Keratinocyte (primary cell): Measurements from ENCODE around the gene DNAH11. TPM values are rescaled to one million over a fixed set of nuclear protein-coding genes. Genes with fewer than 3 reads are reported as not detected.

Source experiments
- DNase-seq: peaks from one replicate; pipeline ENCODE4 v3.0.0-alpha.2; 2011; ENCODE audit warnings: low read depth, missing footprints, low spot score
- FAIRE-seq: peaks from 2 replicates; lab custom pipeline; 2011; peaks lifted over from hg19 to GRCh38; lab: Jason Lieb, UNC
- H2AFZ ChIP-seq: 2 replicates; pipeline ENCODE4 v1.6.0; 2012; ENCODE audit warnings: low read length, control low read depth, inconsistent platforms; ENCODE audit not compliant: control insufficient read depth
- H3K27ac ChIP-seq: 2 replicates; pipeline ENCODE4 v1.5.1; 2011; ENCODE audit warnings: low read length; ENCODE audit not compliant: control insufficient read depth, insufficient read depth
- H3K27me3 ChIP-seq: 3 replicates; pipeline ENCODE4 v1.6.0; 2011; ENCODE audit warnings: low read length; ENCODE audit not compliant: control insufficient read depth, insufficient read depth; ENCODE audit errors: extremely low read depth
- H3K36me3 ChIP-seq, 2 experiments: 2 replicates in 1 of 2; 3 replicates in 1 of 2; pipeline ENCODE4 v1.5.1; 2011; ENCODE audit warnings: low read length in 2 of 2, mild to moderate bottlenecking in 1 of 2; ENCODE audit not compliant: control insufficient read depth in 2 of 2, insufficient read depth in 2 of 2; ENCODE audit errors: extremely low read depth in 1 of 2
- H3K4me1 ChIP-seq: 3 replicates; pipeline ENCODE4 v1.5.1; 2011; ENCODE audit warnings: low read length; ENCODE audit not compliant: control insufficient read depth, insufficient read depth; ENCODE audit errors: extremely low read depth
- H3K4me2 ChIP-seq: 3 replicates; pipeline ENCODE4 v1.6.0; 2011; ENCODE audit warnings: low read depth, low read length; ENCODE audit not compliant: control insufficient read depth, insufficient read depth; ENCODE audit errors: extremely low read depth
- H3K4me3 ChIP-seq, 3 experiments: fragments of 200-600 bp in 1 of 3; sonication (generic) in 1 of 3; 2 replicates in 2 of 3; 3 replicates in 1 of 3; pipeline ENCODE4 v1.5.1; 2011 to 2016; ENCODE audit warnings: low read length in 3 of 3, mild to moderate bottlenecking in 3 of 3, control low read depth in 2 of 3, inconsistent platforms in 1 of 3, low read depth in 1 of 3, mixed read lengths in 1 of 3, mixed run types in 1 of 3, moderate library complexity in 1 of 3; ENCODE audit not compliant: control insufficient read depth in 2 of 3, insufficient read depth in 2 of 3; ENCODE audit errors: extremely low read depth in 1 of 3
- H3K79me2 ChIP-seq: 2 replicates; pipeline ENCODE4 v1.6.0; 2012; ENCODE audit warnings: low read length; ENCODE audit not compliant: control insufficient read depth, insufficient read depth
- H3K9ac ChIP-seq: 3 replicates; pipeline ENCODE4 v1.6.0; 2011; ENCODE audit warnings: low read length; ENCODE audit not compliant: control insufficient read depth, insufficient read depth; ENCODE audit errors: extremely low read depth
- H3K9me1 ChIP-seq: 3 replicates; pipeline ENCODE4 v1.6.0; 2011; ENCODE audit warnings: low read length; ENCODE audit not compliant: control insufficient read depth, insufficient read depth; ENCODE audit errors: extremely low read depth
- H3K9me3 ChIP-seq: 2 replicates; pipeline ENCODE4 v1.5.1; 2012; ENCODE audit warnings: low read depth, low read length; ENCODE audit not compliant: control insufficient read depth
- H4K20me1 ChIP-seq: 3 replicates; pipeline ENCODE4 v1.6.0; 2011; ENCODE audit warnings: low read length; ENCODE audit not compliant: control insufficient read depth, insufficient read depth; ENCODE audit errors: extremely low read depth
- EZH2 ChIP-seq: IDR thresholded peaks from one replicate; pipeline ENCODE4 v1.6.1; 2012; ENCODE audit warnings: inconsistent platforms, mild to moderate bottlenecking, low read length, moderate library complexity
- dilution Hi-C: fragments of 300-500 bp; cut with MboI; formaldehyde crosslinking; loops from one replicate; pipeline ENCODE4 v1.7.0; 2020; ENCODE audit warnings: low sequenced_read_pairs; ENCODE audit not compliant: extremely low pct_ligation_motif_present
- polyA plus RNA-seq, 5 experiments: library from polyadenylated mRNA; depleted of rRNA in 3 of 5; stranded (reverse) in 3 of 5; stranded (forward) in 1 of 5; unstranded in 1 of 5; fragments of >200 nt; gene quantifications; 1 replicate in 1 of 5; 2 replicates in 3 of 5; 3 replicates in 1 of 5; pipeline versions ENCODE4 v1.2.1 to v1.2.3, GENCODE V29; 2011 to 2012; ENCODE audit warnings: missing spikeins in 2 of 5, low read depth in 1 of 5, low replicate concordance in 1 of 5
- TF ChIP-seq, protein P1 (sequence below), 3 experiments: IDR thresholded peaks in 1 of 3; conservative IDR thresholded peaks in 1 of 3; optimal IDR thresholded peaks in 1 of 3; 2 replicates in 2 of 3; 3 replicates in 1 of 3; pipeline versions ENCODE3 to v1.5.1; 2011; ENCODE audit warnings: low read length in 3 of 3, mild to moderate bottlenecking in 3 of 3, moderate library complexity in 2 of 3, control low read depth in 1 of 3, inconsistent platforms in 1 of 3; ENCODE audit not compliant: insufficient read depth in 2 of 3; ENCODE audit errors: extremely low read depth in 1 of 3

DNAH11 gene
- polyA plus RNA-seq, 1 donor (not counting 4 experiments of a cell fraction or from before 2014, with no cell fraction given): 0.21 TPM

DNA sequence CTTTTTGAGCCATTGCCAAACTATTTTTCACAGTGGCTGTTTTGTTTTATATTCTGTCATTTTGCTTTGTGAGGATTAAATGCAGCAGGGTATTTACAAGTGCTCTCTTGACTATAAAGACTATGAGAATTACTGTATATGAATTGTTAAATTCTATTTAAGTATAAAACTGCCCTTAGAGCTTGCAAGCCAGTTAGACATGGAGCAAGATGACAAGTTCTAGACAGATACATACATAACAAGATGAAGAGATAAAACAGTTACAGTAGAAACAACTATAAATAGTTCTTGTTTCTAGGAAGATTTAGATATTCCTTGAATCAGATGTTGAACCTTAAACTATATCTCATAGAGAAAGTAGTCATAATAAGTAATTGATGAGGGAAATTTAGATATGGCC is 60.6 kb downstream of the DNAH11 start:
- Histone ChIP-seq H3K27me3 (no peaks in the 10 kb centered on the region), H2AFZ (no peak overlapping the region), H3K27ac (no peak overlapping the region), H3K79me2 (no peaks in the 10 kb centered on the region), H4K20me1 (no peaks in the 10 kb centered on the region), H3K9me3 (no peaks in the 10 kb centered on the region), H3K9me1 (no peaks in the 10 kb centered on the region), H3K9ac (no peak overlapping the region), H3K4me3 (no peak overlapping the region), H3K4me1 (no peaks in the 10 kb centered on the region), H3K36me3 (no peaks in the 10 kb centered on the region), H3K4me2 (no peak overlapping the region)
- dilution Hi-C loops: no loop called here
- DNase-seq (no peak), FAIRE-seq (no peak)
- TF ChIP-seq, protein P1, sequence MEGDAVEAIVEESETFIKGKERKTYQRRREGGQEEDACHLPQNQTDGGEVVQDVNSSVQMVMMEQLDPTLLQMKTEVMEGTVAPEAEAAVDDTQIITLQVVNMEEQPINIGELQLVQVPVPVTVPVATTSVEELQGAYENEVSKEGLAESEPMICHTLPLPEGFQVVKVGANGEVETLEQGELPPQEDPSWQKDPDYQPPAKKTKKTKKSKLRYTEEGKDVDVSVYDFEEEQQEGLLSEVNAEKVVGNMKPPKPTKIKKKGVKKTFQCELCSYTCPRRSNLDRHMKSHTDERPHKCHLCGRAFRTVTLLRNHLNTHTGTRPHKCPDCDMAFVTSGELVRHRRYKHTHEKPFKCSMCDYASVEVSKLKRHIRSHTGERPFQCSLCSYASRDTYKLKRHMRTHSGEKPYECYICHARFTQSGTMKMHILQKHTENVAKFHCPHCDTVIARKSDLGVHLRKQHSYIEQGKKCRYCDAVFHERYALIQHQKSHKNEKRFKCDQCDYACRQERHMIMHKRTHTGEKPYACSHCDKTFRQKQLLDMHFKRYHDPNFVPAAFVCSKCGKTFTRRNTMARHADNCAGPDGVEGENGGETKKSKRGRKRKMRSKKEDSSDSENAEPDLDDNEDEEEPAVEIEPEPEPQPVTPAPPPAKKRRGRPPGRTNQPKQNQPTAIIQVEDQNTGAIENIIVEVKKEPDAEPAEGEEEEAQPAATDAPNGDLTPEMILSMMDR (optimal IDR thresholded peaks at IDR 0.05 in 1 of 3, IDR thresholded peaks at IDR 0.05 in 1 of 3, conservative IDR thresholded peaks at IDR 0.05 in 1 of 3; ENCODE audit: extremely low read depth in 1 of 3, insufficient read depth in 2 of 3, low read length in 3 of 3): no peak
- TF ChIP-seq EZH2: no peak

DNA sequence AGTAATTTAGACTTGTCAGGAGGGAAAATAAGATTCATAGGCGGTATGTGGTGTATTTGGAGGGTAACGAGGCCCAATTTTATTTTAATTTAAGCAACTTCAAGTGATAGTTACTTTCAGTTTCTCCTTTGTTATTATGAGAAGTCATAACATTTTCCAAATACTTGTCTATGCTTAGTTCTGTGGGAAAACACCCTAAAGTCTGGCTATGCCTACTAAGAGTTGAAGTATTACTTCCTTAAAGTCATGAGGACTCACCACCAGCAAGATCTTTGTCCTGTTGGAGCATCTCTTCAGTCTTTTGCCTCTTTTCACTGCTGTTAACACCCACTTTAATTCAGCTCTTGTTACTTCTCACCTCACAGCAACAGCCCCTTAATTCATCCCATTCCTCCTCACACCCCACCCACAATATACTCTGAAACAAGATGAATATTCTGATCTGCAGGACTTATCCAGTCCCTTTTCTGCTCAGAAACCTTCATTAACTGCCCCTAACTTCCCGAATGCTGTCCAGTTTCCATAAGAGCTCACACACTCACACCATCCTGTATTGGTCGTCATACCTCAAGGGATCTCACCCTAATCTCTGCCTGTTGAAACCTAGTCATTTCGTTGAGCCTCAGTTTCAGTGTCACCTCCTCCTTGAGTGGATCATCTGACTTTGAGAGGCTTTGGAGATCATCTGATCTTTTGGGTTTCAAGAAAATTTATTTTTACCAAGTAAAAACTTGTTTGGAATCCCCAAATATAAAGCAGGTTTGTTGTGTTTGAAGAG is 61.3 kb downstream of the DNAH11 start:
- no peaks in the 10 kb centered on the region for H3K36me3 ChIP-seq
- DNase-seq: no peak
- TF ChIP-seq EZH2: no peak
- TF ChIP-seq, protein P1 (optimal IDR thresholded peaks at IDR 0.05 in 1 of 3, IDR thresholded peaks at IDR 0.05 in 1 of 3, conservative IDR thresholded peaks at IDR 0.05 in 1 of 3; ENCODE audit: extremely low read depth in 1 of 3, insufficient read depth in 2 of 3, low read length in 3 of 3): no peak
- H2AFZ ChIP-seq: no peak overlapping the region
- H3K4me2 ChIP-seq: no peak overlapping the region
- no peaks in the 10 kb centered on the region for H3K27me3 ChIP-seq
- no peaks in the 10 kb centered on the region for H3K4me1 ChIP-seq
- dilution Hi-C loops: no loop called here
- FAIRE-seq: no peak
- no peak overlapping the region for H3K27ac ChIP-seq
- H3K4me3 ChIP-seq: no peak overlapping the region
- H3K9me3 ChIP-seq: no peaks in the 10 kb centered on the region
- no peak overlapping the region for H3K9ac ChIP-seq
- no peaks in the 10 kb centered on the region for H4K20me1 ChIP-seq
- H3K9me1 ChIP-seq: no peaks in the 10 kb centered on the region
- H3K79me2 ChIP-seq: no peaks in the 10 kb centered on the region
